ENCODE measurements around the gene ANHX.
"Not testable (repeated sequence)": the region's sequence is repeated elsewhere in the genome, so short reads cannot be mapped to it uniquely, and the experiment has no call there.

The ANHX gene

GRCh38 chr12:133235401-133236112 is at the start of gene ANHX:
Gene ANHX, minus strand, starts transcription at chr12:133235877. Its CDS starts 1,521 bp downstream, at chr12:133234356.
- TF ChIP-seq, protein P1, sequence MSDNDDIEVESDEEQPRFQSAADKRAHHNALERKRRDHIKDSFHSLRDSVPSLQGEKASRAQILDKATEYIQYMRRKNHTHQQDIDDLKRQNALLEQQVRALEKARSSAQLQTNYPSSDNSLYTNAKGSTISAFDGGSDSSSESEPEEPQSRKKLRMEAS (IDR thresholded peaks at IDR 0.05; ENCODE audit: low read depth, low read length) = no peak
- TF ChIP-seq POLR2A (IDR thresholded peaks at IDR 0.05; ENCODE audit: extremely low read depth, insufficient read length) = no peak
- no peak for TF ChIP-seq MYC (IDR thresholded peaks at IDR 0.05; ENCODE audit: low read depth, low read length)
- TF ChIP-seq, protein P2, sequence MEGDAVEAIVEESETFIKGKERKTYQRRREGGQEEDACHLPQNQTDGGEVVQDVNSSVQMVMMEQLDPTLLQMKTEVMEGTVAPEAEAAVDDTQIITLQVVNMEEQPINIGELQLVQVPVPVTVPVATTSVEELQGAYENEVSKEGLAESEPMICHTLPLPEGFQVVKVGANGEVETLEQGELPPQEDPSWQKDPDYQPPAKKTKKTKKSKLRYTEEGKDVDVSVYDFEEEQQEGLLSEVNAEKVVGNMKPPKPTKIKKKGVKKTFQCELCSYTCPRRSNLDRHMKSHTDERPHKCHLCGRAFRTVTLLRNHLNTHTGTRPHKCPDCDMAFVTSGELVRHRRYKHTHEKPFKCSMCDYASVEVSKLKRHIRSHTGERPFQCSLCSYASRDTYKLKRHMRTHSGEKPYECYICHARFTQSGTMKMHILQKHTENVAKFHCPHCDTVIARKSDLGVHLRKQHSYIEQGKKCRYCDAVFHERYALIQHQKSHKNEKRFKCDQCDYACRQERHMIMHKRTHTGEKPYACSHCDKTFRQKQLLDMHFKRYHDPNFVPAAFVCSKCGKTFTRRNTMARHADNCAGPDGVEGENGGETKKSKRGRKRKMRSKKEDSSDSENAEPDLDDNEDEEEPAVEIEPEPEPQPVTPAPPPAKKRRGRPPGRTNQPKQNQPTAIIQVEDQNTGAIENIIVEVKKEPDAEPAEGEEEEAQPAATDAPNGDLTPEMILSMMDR (IDR thresholded peaks at IDR 0.05; ENCODE audit: low read depth, low read length) = no peak
- H3K4me3 ChIP-seq (ENCODE audit: low read depth, low read length) = no peak within 1 kb of the TSS
- DNase-seq (ENCODE audit: low read depth) = no peak

DNA sequence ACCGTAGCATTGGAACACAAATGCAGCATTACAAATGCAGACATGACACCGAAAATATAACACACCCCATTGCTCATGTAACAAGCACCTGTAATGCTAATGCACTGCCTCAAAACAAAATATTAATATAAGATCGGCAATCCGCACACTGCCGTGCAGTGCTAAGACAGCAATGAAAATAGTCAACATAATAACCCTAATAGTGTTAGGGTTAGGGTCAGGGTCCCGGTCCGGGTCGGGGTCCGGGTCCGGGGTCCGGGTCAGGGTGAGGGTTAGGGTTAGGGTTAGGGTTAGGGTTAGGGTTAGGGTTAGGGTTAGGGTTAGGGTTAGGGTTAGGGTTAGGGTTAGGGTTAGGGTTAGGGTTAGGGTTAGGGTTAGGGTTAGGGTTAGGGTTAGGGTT is 29.0 kb upstream of the ANHX start:
- H3K4me3 ChIP-seq (ENCODE audit: low read depth, low read length); DNase-seq (ENCODE audit: low read depth): not testable (repeated sequence)

GRCh38 chr12:133264173-133264572 is 28.5 kb upstream of the ANHX start:
- no peak overlapping the region for H3K4me3 ChIP-seq (ENCODE audit: low read depth, low read length)
- TF ChIP-seq POLR2A (IDR thresholded peaks at IDR 0.05; ENCODE audit: extremely low read depth, insufficient read length) = no peak
- TF ChIP-seq MYC (IDR thresholded peaks at IDR 0.05; ENCODE audit: low read depth, low read length) = no peak
- TF ChIP-seq, protein P1 (IDR thresholded peaks at IDR 0.05; ENCODE audit: low read depth, low read length) = no peak
- TF ChIP-seq, protein P2 (IDR thresholded peaks at IDR 0.05; ENCODE audit: low read depth, low read length) = no peak
- no peak for DNase-seq (ENCODE audit: low read depth)

GRCh38 chr12:133256321-133256720 is 20.6 kb upstream of the ANHX start:
- TF ChIP-seq, protein P1 (IDR thresholded peaks at IDR 0.05; ENCODE audit: low read depth, low read length) = no peak
- TF ChIP-seq, protein P2 (IDR thresholded peaks at IDR 0.05; ENCODE audit: low read depth, low read length) = no peak
- TF ChIP-seq MYC (IDR thresholded peaks at IDR 0.05; ENCODE audit: low read depth, low read length) (no peak), POLR2A (IDR thresholded peaks at IDR 0.05; ENCODE audit: extremely low read depth, insufficient read length) (no peak)
- DNase-seq (ENCODE audit: low read depth) = no peak
- H3K4me3 ChIP-seq (ENCODE audit: low read depth, low read length) = no peak overlapping the region

DNA sequence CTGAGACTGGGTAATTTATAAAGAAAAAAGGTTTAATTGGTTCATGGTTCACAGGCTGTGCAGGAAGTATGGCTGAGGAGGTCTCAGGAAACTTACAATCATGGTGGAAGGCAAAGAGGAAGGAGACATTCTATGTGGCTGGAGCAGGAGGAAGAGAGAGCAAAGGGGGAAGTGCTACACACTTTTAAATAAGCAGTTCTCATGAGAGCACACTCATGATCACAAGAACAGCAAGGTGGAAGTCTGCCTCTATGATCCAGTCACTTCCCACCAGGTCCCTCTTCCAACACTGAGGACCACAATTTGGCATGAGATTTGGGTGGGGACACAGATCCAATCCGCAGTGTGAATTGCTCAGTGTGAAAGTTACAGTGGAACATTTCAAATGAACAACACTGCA is 20.2 kb upstream of the ANHX start:
- DNase-seq (ENCODE audit: low read depth) = not testable (repeated sequence)

DNA sequence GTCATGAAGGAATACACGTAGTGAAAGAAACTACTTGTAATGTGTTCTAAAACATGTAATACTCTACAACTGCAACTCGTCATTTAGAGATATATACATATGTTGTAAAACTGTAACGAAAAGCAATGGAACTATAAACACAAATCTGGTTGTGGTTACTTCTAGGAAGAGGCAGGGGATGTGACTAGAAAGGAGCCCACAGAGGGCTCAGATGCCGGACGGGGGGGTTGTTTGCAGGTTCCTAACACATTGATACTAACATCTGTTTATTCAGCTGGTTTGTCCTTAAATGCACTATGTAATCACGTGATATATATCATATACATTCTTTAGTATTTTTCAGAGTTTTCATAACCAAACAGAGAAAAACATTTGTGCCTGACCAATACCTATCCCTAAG is 16.1 kb upstream of the ANHX start:
- TF ChIP-seq, protein P2 (IDR thresholded peaks at IDR 0.05; ENCODE audit: low read depth, low read length) = no peak
- TF ChIP-seq POLR2A (IDR thresholded peaks at IDR 0.05; ENCODE audit: extremely low read depth, insufficient read length) = no peak
- TF ChIP-seq MYC (IDR thresholded peaks at IDR 0.05; ENCODE audit: low read depth, low read length) = no peak
- TF ChIP-seq, protein P1 (IDR thresholded peaks at IDR 0.05; ENCODE audit: low read depth, low read length) = no peak
- DNase-seq (ENCODE audit: low read depth) = no peak
- H3K4me3 ChIP-seq (ENCODE audit: low read depth, low read length) = no peak overlapping the region

More for the DNA sequence above, 20.2 kb upstream of the ANHX start:
- H3K4me3 ChIP-seq (ENCODE audit: low read depth, low read length) = not testable (repeated sequence)

DNA sequence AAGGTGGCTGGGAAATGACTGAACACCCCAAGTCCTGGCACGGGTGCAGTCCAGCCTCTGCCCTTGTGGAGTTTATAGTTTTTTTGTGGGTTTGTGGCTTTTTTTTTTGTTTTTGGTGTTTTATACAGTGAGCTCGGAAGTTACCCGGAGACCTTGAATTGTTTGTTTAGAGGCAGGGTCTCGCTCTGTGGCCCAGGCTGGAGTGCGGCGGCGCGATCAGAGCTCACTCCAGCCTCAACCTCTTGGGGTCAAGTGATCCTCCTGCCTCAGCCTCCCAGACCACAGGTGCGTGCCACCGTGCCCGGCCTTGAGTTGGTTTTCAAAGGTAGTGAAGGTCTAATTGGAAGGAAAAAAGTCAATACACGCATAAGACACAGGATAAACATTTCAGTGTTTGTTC is 879 bp upstream of the ANHX start:
- no peak overlapping the region for H3K4me3 ChIP-seq (ENCODE audit: low read depth, low read length)
- TF ChIP-seq, protein P1 (IDR thresholded peaks at IDR 0.05; ENCODE audit: low read depth, low read length) = no peak
- no peak for TF ChIP-seq POLR2A (IDR thresholded peaks at IDR 0.05; ENCODE audit: extremely low read depth, insufficient read length)
- TF ChIP-seq MYC (IDR thresholded peaks at IDR 0.05; ENCODE audit: low read depth, low read length) = no peak
- TF ChIP-seq, protein P2 (IDR thresholded peaks at IDR 0.05; ENCODE audit: low read depth, low read length) = no peak
- DNase-seq (ENCODE audit: low read depth) = no peak

All from NB4 (cell line).